A549 treated with DMSO at 1 μM for 4 hours (cell line): ENCODE data around the gene CLEC1B. TPM values are rescaled to one million over a fixed set of nuclear protein-coding genes. Genes with fewer than 3 reads are reported as not detected.

Experiments
- total RNA-seq: library from RNA; stranded (reverse); fragments of 200-300 nt; extraction: Qiagen RNA extraction; gene quantifications from 5 replicates; pipeline ENCODE4 v1.2.3, GENCODE V29; 2022; ENCODE audit warnings: low read depth

CLEC1B gene
- not detected in 5 replicates for total RNA-seq

GRCh38 chr12:9999016-9999415 is at the start of gene CLEC1B:
Gene CLEC1B, minus strand, starts transcription at chr12:9999121. Its CDS starts 21 bp downstream, at chr12:9999100.

GRCh38 chr12:10030446-10030845 is 31.5 kb upstream of the CLEC1B start, which contains the start of gene CLEC9A:
Gene CLEC9A, plus strand, starts transcription at chr12:10030682. Its CDS starts 22,006 bp downstream, at chr12:10052688.

GRCh38 chr12:9971181-9971580 is 27.7 kb downstream of the CLEC1B start, which contains the start of gene CLEC12A:
Gene CLEC12A, plus strand, starts transcription at chr12:9971409. Its CDS starts 188 bp downstream, at chr12:9971597.

Other genes with a start within 250 kb of the CLEC1B start
- 0.26 TPM in 1 of 5 replicates, not detected in the others for gene CD69, start 238.2 kb downstream of the CLEC1B start, total RNA-seq
- not detected in 5 replicates for gene KLRF1, start 171.6 kb downstream of the CLEC1B start, total RNA-seq
- 1.6 to 2.5 TPM (median 1.9 TPM) in 5 replicates for gene CLEC2B, start 129.8 kb downstream of the CLEC1B start, total RNA-seq
- not detected in 5 replicates for gene KLRF2, start 117.6 kb downstream of the CLEC1B start, total RNA-seq
- not detected in 5 replicates for gene CLEC2A, start 66.8 kb downstream of the CLEC1B start, total RNA-seq
- gene CLEC12A, start 27.7 kb downstream of the CLEC1B start, total RNA-seq: not detected in 5 replicates
- gene CLEC12B, start 11.5 kb upstream of the CLEC1B start, total RNA-seq: not detected in 5 replicates
- gene CLEC9A, start 31.6 kb upstream of the CLEC1B start, total RNA-seq: not detected in 5 replicates
- not detected in 5 replicates for gene CLEC1A, start 99.9 kb upstream of the CLEC1B start, total RNA-seq
- gene CLEC7A, start 131.1 kb upstream of the CLEC1B start, total RNA-seq: not detected in 5 replicates
- gene OLR1, start 173.0 kb upstream of the CLEC1B start, total RNA-seq: 0.89 to 2.3 TPM (median 1.6 TPM) in 5 replicates
- 0.12 to 0.36 TPM (median 0.16 TPM) in 5 replicates for gene TMEM52B, start 179.9 kb upstream of the CLEC1B start, total RNA-seq
- 34.0 to 59.7 TPM (median 39.5 TPM) in 5 replicates for gene GABARAPL1, start 213.8 kb upstream of the CLEC1B start, total RNA-seq